MM.1S (cell line): ENCODE data around the gene GTSE1.

Experiments
- EZH2 ChIP-seq: fragments of 300-600 bp; sonication (generic); optimal IDR thresholded peaks from 2 replicates; pipeline ENCODE3; 2017; ENCODE audit warnings: low read depth, mild to moderate bottlenecking, antibody characterized with exemption, low read length, mixed read lengths
- EZH2phosphoT487 ChIP-seq: fragments of 300-600 bp; sonication (generic); IDR thresholded peaks from 2 replicates; pipeline ENCODE4 v1.6.1; 2018; ENCODE audit warnings: antibody characterized with exemption, low read length
- TF ChIP-seq, protein P1 (sequence below): fragments of 300-600 bp; sonication (generic); IDR thresholded peaks from 2 replicates; pipeline ENCODE4 v1.5.1; 2016; ENCODE audit warnings: antibody characterized with exemption, low read length, mixed read lengths

DNA sequence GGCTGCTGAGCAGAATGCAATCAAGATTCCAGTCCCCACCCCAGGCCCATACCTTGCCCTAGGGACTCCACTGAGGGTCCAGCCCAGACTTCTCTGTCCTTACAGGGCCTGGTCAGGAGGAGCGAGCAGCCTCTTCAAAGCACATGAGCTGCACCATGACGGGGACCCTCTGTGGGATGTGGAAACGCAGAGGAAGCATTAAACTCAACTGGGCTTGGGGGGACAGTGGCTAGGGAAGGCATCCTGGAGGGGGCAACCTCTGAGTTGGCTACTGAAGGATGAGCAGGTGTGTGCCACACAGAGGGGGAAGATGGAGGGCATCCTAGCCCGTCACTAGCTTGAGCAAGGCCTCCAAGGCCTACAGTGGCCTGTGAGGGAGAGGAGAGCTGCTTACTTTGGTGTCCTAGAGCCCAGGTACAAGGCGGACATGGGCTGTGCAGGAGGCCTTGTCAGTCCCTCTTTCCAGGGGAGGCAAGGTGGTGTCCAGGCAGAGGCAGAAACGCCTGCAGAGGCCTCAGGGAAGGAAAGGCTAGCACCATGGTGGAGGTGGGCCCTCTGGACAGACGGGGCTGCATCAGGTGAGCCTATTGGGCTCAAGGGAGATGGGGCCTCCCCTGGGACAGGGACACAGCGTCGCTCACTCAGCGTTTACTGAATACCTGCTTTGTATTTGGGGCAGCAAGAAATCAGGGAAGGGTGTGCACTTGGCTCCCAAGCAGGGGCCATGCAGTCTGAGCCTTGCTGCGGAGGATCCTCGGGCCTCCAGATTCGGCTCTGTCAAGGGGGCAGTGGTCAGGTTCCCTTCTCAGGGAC is 14.6 kb upstream of the GTSE1 start:
- TF ChIP-seq EZH2 (no peak), EZH2phosphoT487 (no peak)
- TF ChIP-seq, protein P1, sequence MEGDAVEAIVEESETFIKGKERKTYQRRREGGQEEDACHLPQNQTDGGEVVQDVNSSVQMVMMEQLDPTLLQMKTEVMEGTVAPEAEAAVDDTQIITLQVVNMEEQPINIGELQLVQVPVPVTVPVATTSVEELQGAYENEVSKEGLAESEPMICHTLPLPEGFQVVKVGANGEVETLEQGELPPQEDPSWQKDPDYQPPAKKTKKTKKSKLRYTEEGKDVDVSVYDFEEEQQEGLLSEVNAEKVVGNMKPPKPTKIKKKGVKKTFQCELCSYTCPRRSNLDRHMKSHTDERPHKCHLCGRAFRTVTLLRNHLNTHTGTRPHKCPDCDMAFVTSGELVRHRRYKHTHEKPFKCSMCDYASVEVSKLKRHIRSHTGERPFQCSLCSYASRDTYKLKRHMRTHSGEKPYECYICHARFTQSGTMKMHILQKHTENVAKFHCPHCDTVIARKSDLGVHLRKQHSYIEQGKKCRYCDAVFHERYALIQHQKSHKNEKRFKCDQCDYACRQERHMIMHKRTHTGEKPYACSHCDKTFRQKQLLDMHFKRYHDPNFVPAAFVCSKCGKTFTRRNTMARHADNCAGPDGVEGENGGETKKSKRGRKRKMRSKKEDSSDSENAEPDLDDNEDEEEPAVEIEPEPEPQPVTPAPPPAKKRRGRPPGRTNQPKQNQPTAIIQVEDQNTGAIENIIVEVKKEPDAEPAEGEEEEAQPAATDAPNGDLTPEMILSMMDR, result no peak
